SK-N-SH (cell line): ENCODE results near the gene ACVR2B. TPM values are rescaled to one million over a fixed set of nuclear protein-coding genes. Genes with fewer than 3 reads are reported as not detected.

Source experiments
- CTCF ChIA-PET: fragments of 300-600, 350-600 bp; formaldehyde crosslinking; extraction: SDS; loops from one replicate; lab custom pipeline; 2021; lab: Yijun Ruan, JAX
- POLR2A ChIA-PET: fragments of 350-600 bp; sonication (Branson Sonifier 250); formaldehyde crosslinking; extraction: SDS; loops from one replicate; lab custom pipeline; 2020; ENCODE audit warnings: antibody characterized with exemption, inconsistent platforms; lab: Yijun Ruan, JAX
- DNase-seq: peaks from one replicate; pipeline ENCODE4 v3.0.0; 2012
- H2AFZ ChIP-seq: fragments of 200-600 bp; sonication (generic); 2 replicates; pipeline ENCODE4 v1.8.1; 2016; ENCODE audit warnings: antibody characterized with exemption, mild to moderate bottlenecking, low read depth
- H3F3A ChIP-seq: fragments of 200-600 bp; sonication (generic); replicated peaks from 2 replicates; pipeline ENCODE3; 2016; ENCODE audit warnings: antibody characterized with exemption, mild to moderate bottlenecking; ENCODE audit not compliant: insufficient read depth
- H3K27ac ChIP-seq, 2 experiments: fragments of 200-500 bp in 1 of 2; fragments of 200-600 bp in 1 of 2; sonication (Bioruptor generic) in 1 of 2; sonication (generic), shearing (Covaris generic) in 1 of 2; 2 replicates each; pipeline versions ENCODE4 v1.5.1 to v1.6.1; 2014 to 2016; ENCODE audit warnings: low read depth in 2 of 2, inconsistent platforms in 1 of 2, low read length in 1 of 2, mild to moderate bottlenecking in 1 of 2, mixed read lengths in 1 of 2
- H3K27me3 ChIP-seq: fragments of 200-600 bp; sonication (generic), shearing (Covaris generic); 2 replicates; pipeline ENCODE4 v1.6.1; 2016; ENCODE audit warnings: mixed run types; ENCODE audit not compliant: insufficient read depth
- H3K36me3 ChIP-seq, 2 experiments: fragments of 200-500 bp in 1 of 2; fragments of 200-600 bp in 1 of 2; sonication (Bioruptor generic) in 1 of 2; sonication (generic) in 1 of 2; replicated peaks in 1 of 2; 2 replicates each; pipeline versions ENCODE3 to v1.5.1; 2014 to 2016; ENCODE audit warnings: low read length in 1 of 2, mild to moderate bottlenecking in 1 of 2; ENCODE audit not compliant: insufficient read depth in 2 of 2, control insufficient read depth in 1 of 2
- H3K4me1 ChIP-seq, 2 experiments: fragments of 200-500 bp in 1 of 2; fragments of 200-600 bp in 1 of 2; sonication (Bioruptor generic) in 1 of 2; sonication (generic), shearing (Covaris generic) in 1 of 2; 2 replicates each; pipeline versions ENCODE4 v1.5.1 to v1.6.1; 2014 to 2016; ENCODE audit warnings: low read depth in 1 of 2, low read length in 1 of 2, mixed run types in 1 of 2; ENCODE audit not compliant: insufficient read depth in 2 of 2, control insufficient read depth in 1 of 2
- H3K4me2 ChIP-seq: fragments of 200-600 bp; sonication (generic), shearing (Covaris generic); 2 replicates; pipeline ENCODE4 v1.6.1; 2017; ENCODE audit warnings: mixed run types
- H3K4me3 ChIP-seq, 2 experiments: fragments of 200-500 bp in 1 of 2; fragments of 200-600 bp in 1 of 2; sonication (Bioruptor generic) in 1 of 2; sonication (generic), shearing (Covaris generic) in 1 of 2; 2 replicates each; pipeline versions ENCODE4 v1.5.1 to v1.8.1; 2014 to 2016; ENCODE audit warnings: low read depth in 2 of 2, inconsistent platforms in 1 of 2, low read length in 1 of 2, mild to moderate bottlenecking in 1 of 2, mixed read lengths in 1 of 2, moderate library complexity in 1 of 2
- H3K79me2 ChIP-seq: fragments of 200-600 bp; sonication (generic); 2 replicates; pipeline ENCODE4 v1.8.1; 2017; ENCODE audit warnings: mild to moderate bottlenecking; ENCODE audit not compliant: insufficient read depth
- H3K9ac ChIP-seq: fragments of 200-600 bp; sonication (generic); 2 replicates; pipeline ENCODE4 v1.6.1; 2017; ENCODE audit warnings: mixed run types
- H3K9me2 ChIP-seq: fragments of 200-600 bp; sonication (generic); 2 replicates; pipeline ENCODE4 v1.6.1; 2017; ENCODE audit warnings: mixed run types
- H3K9me3 ChIP-seq: fragments of 200-600 bp; sonication (generic); 2 replicates; pipeline ENCODE4 v1.6.1; 2017; ENCODE audit warnings: mixed run types, mild to moderate bottlenecking, moderate library complexity
- H4K20me1 ChIP-seq: fragments of 200-600 bp; sonication (generic); 2 replicates; pipeline ENCODE4 v1.6.1; 2017; ENCODE audit warnings: mild to moderate bottlenecking, mixed run types; ENCODE audit not compliant: insufficient read depth
- EP300 ChIP-seq, 2 experiments: IDR thresholded peaks; 2 replicates each; pipeline versions ENCODE4 v1.4.0 to v1.6.1; 2012; ENCODE audit warnings: borderline replicate concordance in 1 of 2, low read depth in 1 of 2, low read length in 1 of 2
- FOSL2 ChIP-seq: IDR thresholded peaks from 2 replicates; pipeline ENCODE4 v1.4.0; 2012; ENCODE audit warnings: low read depth, mild to moderate bottlenecking, moderate library complexity, borderline replicate concordance
- GATA2 ChIP-seq: sonication (generic); formaldehyde crosslinking; IDR thresholded peaks from 2 replicates; pipeline ENCODE4 v1.5.0; 2020; ENCODE audit warnings: mild to moderate bottlenecking, missing genetic modification reagents
- JUND ChIP-seq: IDR thresholded peaks from 2 replicates; pipeline ENCODE4 v1.4.0; 2012
- MEF2A ChIP-seq: IDR thresholded peaks from 2 replicates; pipeline ENCODE4 v1.4.0; 2012; ENCODE audit warnings: low read depth, borderline replicate concordance
- MXI1 ChIP-seq: IDR thresholded peaks from 2 replicates; pipeline ENCODE4 v1.6.1; 2012; ENCODE audit warnings: mild to moderate bottlenecking, low read depth, low read length, improper control_type of control experiment
- NFIC ChIP-seq: IDR thresholded peaks from 2 replicates; pipeline ENCODE4 v1.4.0; 2012; ENCODE audit warnings: borderline replicate concordance
- NRF1 ChIP-seq: IDR thresholded peaks from 2 replicates; pipeline ENCODE4 v1.6.1; 2012; ENCODE audit warnings: low read depth, mild to moderate bottlenecking, low read length
- RAD21 ChIP-seq: IDR thresholded peaks from 2 replicates; pipeline ENCODE4 v1.6.1; 2012; ENCODE audit warnings: mild to moderate bottlenecking, low read length
- RCOR1 ChIP-seq: fragments of 150-350 bp; IDR thresholded peaks from 2 replicates; pipeline ENCODE4 v1.6.1; 2017; ENCODE audit warnings: antibody characterized with exemption, low read length
- RFX5 ChIP-seq: IDR thresholded peaks from 2 replicates; pipeline ENCODE4 v1.6.1; 2012; ENCODE audit warnings: mild to moderate bottlenecking, improper control_type of control experiment, low read length
- YY1 ChIP-seq: IDR thresholded peaks from 2 replicates; pipeline ENCODE4 v1.4.0; 2012; ENCODE audit warnings: low read depth, mild to moderate bottlenecking
- WGBS: methylation state at CpG from one replicate; pipeline ENCODE4 v1.1.6; 2017; ENCODE audit warnings: low lambda C conversion rate; 5-methylcytosine and 5-hydroxymethylcytosine counted together
- polyA plus RNA-seq, 3 experiments: library from polyadenylated mRNA; depleted of rRNA; stranded (reverse); fragments of >200 nt; gene quantifications; 2 replicates each; pipeline ENCODE4 v1.2.3, GENCODE V29; 2012
- TF ChIP-seq, protein P1 (sequence below): IDR thresholded peaks from 2 replicates; pipeline ENCODE4 v1.6.1; 2012; ENCODE audit warnings: mild to moderate bottlenecking, low read depth, low read length, moderate library complexity
- TF ChIP-seq, protein P2 (sequence below): fragments of 150-350 bp; IDR thresholded peaks from 2 replicates; pipeline ENCODE4 v1.6.1; 2016; ENCODE audit warnings: mild to moderate bottlenecking, low read depth, low read length
- TF ChIP-seq, protein P3 (sequence below): IDR thresholded peaks from 2 replicates; pipeline ENCODE4 v1.4.0; 2012; ENCODE audit warnings: low read depth, borderline replicate concordance
- TF ChIP-seq, protein P4 (sequence below): fragments of 150-350 bp; IDR thresholded peaks from 2 replicates; pipeline ENCODE4 v1.6.1; 2017; ENCODE audit warnings: antibody characterized with exemption, low read length, low read depth, borderline replicate concordance
- TF ChIP-seq, protein P5 (sequence below): IDR thresholded peaks from 2 replicates; pipeline ENCODE4 v1.4.0; 2012; ENCODE audit warnings: low read depth
- TF ChIP-seq, protein P6 (sequence below): IDR thresholded peaks from 2 replicates; pipeline ENCODE4; 2012

The ACVR2B gene
- polyA plus RNA-seq, 1 of the 3 experiments (the other 2 are of a cell fraction), result 1.4 TPM

DNA sequence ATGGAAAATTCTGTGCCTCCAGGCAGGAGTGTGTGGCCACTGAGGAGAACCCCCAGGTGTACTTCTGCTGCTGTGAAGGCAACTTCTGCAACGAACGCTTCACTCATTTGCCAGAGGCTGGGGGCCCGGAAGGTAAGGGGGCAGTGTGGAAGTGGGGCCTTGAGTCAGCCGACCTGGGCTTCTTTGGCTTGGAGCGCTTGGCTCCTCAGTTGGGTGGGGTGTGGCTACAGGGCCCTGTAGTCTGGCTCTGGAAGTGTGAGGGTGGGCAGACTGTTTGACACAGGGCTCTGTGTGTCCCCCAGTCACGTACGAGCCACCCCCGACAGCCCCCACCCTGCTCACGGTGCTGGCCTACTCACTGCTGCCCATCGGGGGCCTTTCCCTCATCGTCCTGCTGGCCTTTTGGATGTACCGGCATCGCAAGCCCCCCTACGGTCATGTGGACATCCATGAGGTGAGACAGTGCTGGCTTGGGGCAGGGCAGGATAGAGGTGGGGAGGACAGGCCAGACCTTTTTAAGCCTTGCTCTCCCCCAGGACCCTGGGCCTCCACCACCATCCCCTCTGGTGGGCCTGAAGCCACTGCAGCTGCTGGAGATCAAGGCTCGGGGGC lies 24.3 kb downstream of the ACVR2B start:
- H3K4me1 ChIP-seq, result peaks cover 0 to 24% of the 10 kb centered on the region in 2 experiments; a peak in 1 of 4 replicates
- 100% methylated on average over 9 of the region's 15 CpGs for WGBS
- H3K4me2 ChIP-seq, result no peak overlapping the region
- H3K4me3 ChIP-seq, result no peak overlapping the region
- H3K27me3 ChIP-seq, result no peaks in the 10 kb centered on the region
- no peak overlapping the region for H3K9ac ChIP-seq
- H4K20me1 ChIP-seq, result 0 out of 2 replicates have a peak, but pooled peaks cover 6% of the 10 kb centered on the region
- H2AFZ ChIP-seq, result no peak overlapping the region
- DNase-seq, result no peak
- H3K79me2 ChIP-seq, result 0 out of 2 replicates have a peak, but pooled peaks cover 5% of the 10 kb centered on the region
- TF ChIP-seq EP300 (IDR thresholded peaks at IDR 0.05; ENCODE audit: borderline replicate concordance in 1 of 2, low read depth in 1 of 2, low read length in 1 of 2) (no peak), RCOR1 (no peak), RAD21 (no peak), MXI1 (no peak), JUND (no peak), MEF2A (no peak), NFIC (no peak), YY1 (no peak), GATA2 (CRISPR knock-in tag) (no peak), FOSL2 (no peak), RFX5 (no peak), NRF1 (no peak)
- TF ChIP-seq, protein P1, sequence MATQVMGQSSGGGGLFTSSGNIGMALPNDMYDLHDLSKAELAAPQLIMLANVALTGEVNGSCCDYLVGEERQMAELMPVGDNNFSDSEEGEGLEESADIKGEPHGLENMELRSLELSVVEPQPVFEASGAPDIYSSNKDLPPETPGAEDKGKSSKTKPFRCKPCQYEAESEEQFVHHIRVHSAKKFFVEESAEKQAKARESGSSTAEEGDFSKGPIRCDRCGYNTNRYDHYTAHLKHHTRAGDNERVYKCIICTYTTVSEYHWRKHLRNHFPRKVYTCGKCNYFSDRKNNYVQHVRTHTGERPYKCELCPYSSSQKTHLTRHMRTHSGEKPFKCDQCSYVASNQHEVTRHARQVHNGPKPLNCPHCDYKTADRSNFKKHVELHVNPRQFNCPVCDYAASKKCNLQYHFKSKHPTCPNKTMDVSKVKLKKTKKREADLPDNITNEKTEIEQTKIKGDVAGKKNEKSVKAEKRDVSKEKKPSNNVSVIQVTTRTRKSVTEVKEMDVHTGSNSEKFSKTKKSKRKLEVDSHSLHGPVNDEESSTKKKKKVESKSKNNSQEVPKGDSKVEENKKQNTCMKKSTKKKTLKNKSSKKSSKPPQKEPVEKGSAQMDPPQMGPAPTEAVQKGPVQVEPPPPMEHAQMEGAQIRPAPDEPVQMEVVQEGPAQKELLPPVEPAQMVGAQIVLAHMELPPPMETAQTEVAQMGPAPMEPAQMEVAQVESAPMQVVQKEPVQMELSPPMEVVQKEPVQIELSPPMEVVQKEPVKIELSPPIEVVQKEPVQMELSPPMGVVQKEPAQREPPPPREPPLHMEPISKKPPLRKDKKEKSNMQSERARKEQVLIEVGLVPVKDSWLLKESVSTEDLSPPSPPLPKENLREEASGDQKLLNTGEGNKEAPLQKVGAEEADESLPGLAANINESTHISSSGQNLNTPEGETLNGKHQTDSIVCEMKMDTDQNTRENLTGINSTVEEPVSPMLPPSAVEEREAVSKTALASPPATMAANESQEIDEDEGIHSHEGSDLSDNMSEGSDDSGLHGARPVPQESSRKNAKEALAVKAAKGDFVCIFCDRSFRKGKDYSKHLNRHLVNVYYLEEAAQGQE, result no peak
- TF ChIP-seq, protein P2, sequence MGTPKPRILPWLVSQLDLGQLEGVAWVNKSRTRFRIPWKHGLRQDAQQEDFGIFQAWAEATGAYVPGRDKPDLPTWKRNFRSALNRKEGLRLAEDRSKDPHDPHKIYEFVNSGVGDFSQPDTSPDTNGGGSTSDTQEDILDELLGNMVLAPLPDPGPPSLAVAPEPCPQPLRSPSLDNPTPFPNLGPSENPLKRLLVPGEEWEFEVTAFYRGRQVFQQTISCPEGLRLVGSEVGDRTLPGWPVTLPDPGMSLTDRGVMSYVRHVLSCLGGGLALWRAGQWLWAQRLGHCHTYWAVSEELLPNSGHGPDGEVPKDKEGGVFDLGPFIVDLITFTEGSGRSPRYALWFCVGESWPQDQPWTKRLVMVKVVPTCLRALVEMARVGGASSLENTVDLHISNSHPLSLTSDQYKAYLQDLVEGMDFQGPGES, result no peak
- TF ChIP-seq, protein P3, sequence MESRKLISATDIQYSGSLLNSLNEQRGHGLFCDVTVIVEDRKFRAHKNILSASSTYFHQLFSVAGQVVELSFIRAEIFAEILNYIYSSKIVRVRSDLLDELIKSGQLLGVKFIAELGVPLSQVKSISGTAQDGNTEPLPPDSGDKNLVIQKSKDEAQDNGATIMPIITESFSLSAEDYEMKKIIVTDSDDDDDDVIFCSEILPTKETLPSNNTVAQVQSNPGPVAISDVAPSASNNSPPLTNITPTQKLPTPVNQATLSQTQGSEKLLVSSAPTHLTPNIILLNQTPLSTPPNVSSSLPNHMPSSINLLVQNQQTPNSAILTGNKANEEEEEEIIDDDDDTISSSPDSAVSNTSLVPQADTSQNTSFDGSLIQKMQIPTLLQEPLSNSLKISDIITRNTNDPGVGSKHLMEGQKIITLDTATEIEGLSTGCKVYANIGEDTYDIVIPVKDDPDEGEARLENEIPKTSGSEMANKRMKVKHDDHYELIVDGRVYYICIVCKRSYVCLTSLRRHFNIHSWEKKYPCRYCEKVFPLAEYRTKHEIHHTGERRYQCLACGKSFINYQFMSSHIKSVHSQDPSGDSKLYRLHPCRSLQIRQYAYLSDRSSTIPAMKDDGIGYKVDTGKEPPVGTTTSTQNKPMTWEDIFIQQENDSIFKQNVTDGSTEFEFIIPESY, result no peak
- TF ChIP-seq, protein P4, sequence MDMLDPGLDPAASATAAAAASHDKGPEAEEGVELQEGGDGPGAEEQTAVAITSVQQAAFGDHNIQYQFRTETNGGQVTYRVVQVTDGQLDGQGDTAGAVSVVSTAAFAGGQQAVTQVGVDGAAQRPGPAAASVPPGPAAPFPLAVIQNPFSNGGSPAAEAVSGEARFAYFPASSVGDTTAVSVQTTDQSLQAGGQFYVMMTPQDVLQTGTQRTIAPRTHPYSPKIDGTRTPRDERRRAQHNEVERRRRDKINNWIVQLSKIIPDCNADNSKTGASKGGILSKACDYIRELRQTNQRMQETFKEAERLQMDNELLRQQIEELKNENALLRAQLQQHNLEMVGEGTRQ, result no peak
- TF ChIP-seq, protein P5, sequence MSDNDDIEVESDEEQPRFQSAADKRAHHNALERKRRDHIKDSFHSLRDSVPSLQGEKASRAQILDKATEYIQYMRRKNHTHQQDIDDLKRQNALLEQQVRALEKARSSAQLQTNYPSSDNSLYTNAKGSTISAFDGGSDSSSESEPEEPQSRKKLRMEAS, result no peak
- TF ChIP-seq, protein P6, sequence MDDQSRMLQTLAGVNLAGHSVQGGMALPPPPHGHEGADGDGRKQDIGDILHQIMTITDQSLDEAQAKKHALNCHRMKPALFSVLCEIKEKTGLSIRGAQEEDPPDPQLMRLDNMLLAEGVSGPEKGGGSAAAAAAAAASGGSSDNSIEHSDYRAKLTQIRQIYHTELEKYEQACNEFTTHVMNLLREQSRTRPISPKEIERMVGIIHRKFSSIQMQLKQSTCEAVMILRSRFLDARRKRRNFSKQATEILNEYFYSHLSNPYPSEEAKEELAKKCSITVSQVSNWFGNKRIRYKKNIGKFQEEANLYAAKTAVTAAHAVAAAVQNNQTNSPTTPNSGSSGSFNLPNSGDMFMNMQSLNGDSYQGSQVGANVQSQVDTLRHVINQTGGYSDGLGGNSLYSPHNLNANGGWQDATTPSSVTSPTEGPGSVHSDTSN, result no peak
- H3F3A ChIP-seq, result no peaks in the 10 kb centered on the region
- no peaks in the 10 kb centered on the region for H3K9me3 ChIP-seq
- H3K36me3 ChIP-seq, result peaks cover 7 to 35% of the 10 kb centered on the region in 2 experiments
- ChIA-PET CTCF (interaction anchor here (1.4 to 7.7 kb wide), 2 partner anchors 132 to 522 kb away, joined by 3 to 146 read pairs; partner anchors contain the start of gene XYLB), POLR2A (no interaction called here)
- no peaks in the 10 kb centered on the region for H3K9me2 ChIP-seq
- H3K27ac ChIP-seq, result no peak overlapping the region
